Mucosa of stomach (tissue), 1 donor: ENCODE data around the gene AGBL5.

Source experiments
- H3K27me3 ChIP-seq: one replicate; pipeline ENCODE4 v1.7.0; 2013; ENCODE audit warnings: mild to moderate bottlenecking, low read length; ENCODE audit not compliant: control insufficient read depth, insufficient read depth
- H3K36me3 ChIP-seq: one replicate; pipeline ENCODE4 v1.7.0; 2013; ENCODE audit warnings: low read length; ENCODE audit not compliant: control insufficient read depth, insufficient read depth
- H3K4me1 ChIP-seq: one replicate; pipeline ENCODE4 v1.7.0; 2013; ENCODE audit warnings: mild to moderate bottlenecking, low read length; ENCODE audit not compliant: control insufficient read depth, insufficient read depth
- H3K4me3 ChIP-seq: one replicate; pipeline ENCODE4 v1.7.0; 2013; ENCODE audit warnings: low read length
- H3K9ac ChIP-seq: one replicate; pipeline ENCODE4 v1.7.0; 2013; ENCODE audit warnings: mild to moderate bottlenecking, low read length, moderate library complexity
- H3K9me3 ChIP-seq: one replicate; pipeline ENCODE4 v1.7.0; 2013; ENCODE audit warnings: mild to moderate bottlenecking, low read length, moderate library complexity; ENCODE audit not compliant: control insufficient read depth
- donor health status: Pancreatic carcinoma.

AGBL5 gene

GRCh38 chr2:27025861-27026851 is 25.3 kb upstream of the AGBL5 start:
- peaks cover 7% of the 10 kb centered on the region for H3K36me3 ChIP-seq
- peaks cover 10% of the 10 kb centered on the region for H3K4me1 ChIP-seq
- H3K9ac ChIP-seq: no peak overlapping the region

DNA sequence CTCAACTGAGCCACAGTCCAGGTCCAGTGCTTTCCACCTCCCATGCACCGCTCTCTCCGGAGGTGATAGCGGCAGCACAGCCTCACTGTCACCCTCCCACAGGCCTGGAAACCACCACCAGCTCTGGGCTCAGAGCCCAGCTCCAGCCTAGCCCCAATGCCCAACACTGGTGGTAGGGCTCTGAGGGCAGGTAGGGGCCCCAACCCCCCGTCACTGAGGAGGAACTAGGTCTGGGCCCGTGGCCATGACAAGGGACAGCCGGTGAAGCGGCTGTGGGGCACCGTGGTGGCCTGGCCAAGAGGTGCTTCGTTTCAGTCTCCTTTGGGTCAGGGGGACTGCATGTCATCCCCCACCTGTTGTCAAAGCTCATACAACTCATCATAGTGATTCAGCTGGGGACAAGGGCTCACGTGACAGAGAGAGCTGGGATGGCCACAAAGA is 24.2 kb upstream of the AGBL5 start:
- Histone ChIP-seq H3K9me3 (no peaks in the 10 kb centered on the region), H3K27me3 (no peaks in the 10 kb centered on the region), H3K4me3 (no peak overlapping the region), H3K36me3 (peaks cover 7% of the 10 kb centered on the region), H3K4me1 (no peaks in the 10 kb centered on the region), H3K9ac (no peak overlapping the region)

More at GRCh38 chr2:27025861-27026851, 25.3 kb upstream of the AGBL5 start:
- Histone ChIP-seq H3K9me3 (no peaks in the 10 kb centered on the region), H3K4me3 (no peak overlapping the region), H3K27me3 (no peaks in the 10 kb centered on the region)

- Histone ChIP-seq H3K9ac (no peak overlapping the region), H3K27me3 (no peaks in the 10 kb centered on the region), H3K36me3 (no peaks in the 10 kb centered on the region)
Observed at GRCh38 chr2:27029051-27029450, 22.4 kb upstream of the AGBL5 start.

DNA sequence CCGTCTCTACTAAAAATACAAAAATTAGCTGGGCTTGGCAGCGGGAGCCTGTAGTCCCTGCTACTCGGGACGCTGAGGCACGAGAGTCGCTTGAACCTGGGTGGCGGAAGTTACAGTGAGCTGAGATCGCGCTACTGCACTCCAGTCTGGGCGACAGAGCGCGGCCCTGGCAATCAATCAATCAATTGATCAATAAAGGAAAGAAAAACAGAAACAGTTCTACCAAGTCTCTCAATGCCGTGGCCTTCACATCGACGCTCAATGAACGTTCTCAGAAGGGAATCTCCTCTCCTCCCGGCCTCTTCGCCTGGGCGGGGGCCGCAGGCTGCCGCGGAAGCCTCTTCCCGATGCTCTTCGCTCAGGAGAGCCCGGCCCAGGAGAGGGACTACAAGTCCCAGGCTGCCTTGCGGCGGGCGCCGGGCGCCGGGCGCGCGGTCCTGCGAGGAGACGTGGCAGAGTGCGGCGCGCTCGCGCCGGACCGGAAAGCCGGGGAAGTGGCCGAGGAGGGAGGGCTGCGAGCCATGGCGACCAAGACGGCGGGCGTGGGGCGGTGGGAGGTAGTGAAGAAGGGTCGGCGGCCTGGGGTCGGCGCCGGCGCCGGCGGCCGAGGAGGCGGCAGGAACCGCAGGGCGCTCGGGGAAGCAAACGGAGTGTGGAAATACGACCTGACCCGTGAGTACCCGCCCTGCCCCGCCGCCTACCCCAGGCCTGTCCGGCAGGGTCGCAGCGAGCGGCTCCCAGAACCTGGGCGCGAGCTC is 18.8 kb upstream of the AGBL5 start, which contains the start of gene TMEM214:
Gene TMEM214, plus strand, starts transcription at position 471 of the 758 bp plus-strand sequence. Its CDS starts 51 bp downstream, at position 522.
- H3K9ac ChIP-seq: peak within 1 kb of the TSS; percentile 87
- no peaks in the 10 kb centered on the region for H3K9me3 ChIP-seq
- peaks cover 24% of the 10 kb centered on the region for H3K36me3 ChIP-seq
- H3K4me3 ChIP-seq: peak within 1 kb of the TSS; percentile 91
- H3K4me1 ChIP-seq: peaks cover 15% of the 10 kb centered on the region
- H3K27me3 ChIP-seq: no peaks in the 10 kb centered on the region

More at GRCh38 chr2:27029051-27029450, 22.4 kb upstream of the AGBL5 start:
- Histone ChIP-seq H3K4me1 (peaks cover 5% of the 10 kb centered on the region), H3K9me3 (no peaks in the 10 kb centered on the region), H3K4me3 (no peak overlapping the region)

DNA sequence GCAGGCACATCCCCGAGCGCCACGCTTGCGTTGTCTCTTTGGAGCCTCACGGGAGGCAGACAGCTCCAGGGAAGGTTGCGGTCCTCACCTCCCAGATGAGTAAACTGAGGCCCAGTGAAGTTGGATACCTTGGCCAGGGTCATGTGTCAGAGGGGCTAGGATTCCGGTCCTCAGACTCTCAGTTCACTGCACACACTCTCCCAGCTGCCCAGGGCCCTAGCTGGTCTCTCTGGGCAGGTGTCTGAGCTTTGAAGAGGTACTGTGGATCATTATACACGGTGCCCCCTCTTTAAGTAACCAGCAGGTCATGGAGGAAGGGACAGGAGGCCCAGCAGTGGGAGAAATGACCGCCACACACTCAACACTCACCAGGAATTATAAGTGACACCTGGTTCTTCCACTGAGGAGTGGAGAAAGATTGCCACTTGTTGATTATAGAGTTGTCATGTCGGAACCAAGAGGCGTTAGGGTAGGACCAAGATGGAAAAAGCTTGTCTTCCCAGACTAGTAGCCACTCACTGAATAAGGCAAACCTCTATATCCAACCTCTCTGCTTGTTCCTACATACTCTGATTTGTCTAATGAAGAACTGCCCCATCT is 18.1 kb upstream of the AGBL5 start:
- no peaks in the 10 kb centered on the region for H3K27me3 ChIP-seq
- H3K36me3 ChIP-seq: peaks cover 26% of the 10 kb centered on the region
- no peaks in the 10 kb centered on the region for H3K9me3 ChIP-seq
- H3K9ac ChIP-seq: peak overlapping the region; percentile 87
- H3K4me1 ChIP-seq: peaks cover 15% of the 10 kb centered on the region
- H3K4me3 ChIP-seq: peak overlapping the region; percentile 91

DNA sequence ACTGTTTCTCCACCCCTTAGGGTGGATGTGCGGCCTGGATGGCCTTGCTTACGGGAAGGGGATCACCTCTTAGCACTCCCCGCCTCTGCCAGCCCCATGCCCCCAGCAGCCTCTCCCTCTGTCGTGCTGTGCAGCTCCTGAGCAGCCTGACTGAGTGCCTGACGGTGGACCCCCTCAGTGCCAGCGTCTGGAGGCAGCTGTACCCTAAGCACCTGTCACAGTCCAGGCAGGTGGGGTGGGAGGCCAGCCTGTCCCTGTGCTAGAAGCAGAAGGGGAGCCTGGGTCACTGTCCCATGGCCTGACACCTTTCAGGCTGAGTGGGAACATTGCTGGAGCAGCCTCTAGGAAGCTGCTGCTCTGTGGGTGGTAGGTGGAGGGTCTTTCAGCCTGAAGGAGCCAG is 13.5 kb upstream of the AGBL5 start:
- H3K36me3 ChIP-seq: peaks cover 31% of the 10 kb centered on the region
- peaks cover 15% of the 10 kb centered on the region for H3K4me1 ChIP-seq
- no peaks in the 10 kb centered on the region for H3K9me3 ChIP-seq
- H3K9ac ChIP-seq: no peak overlapping the region
- H3K4me3 ChIP-seq: no peak overlapping the region
- no peaks in the 10 kb centered on the region for H3K27me3 ChIP-seq

GRCh38 chr2:27038631-27039339 is 12.7 kb upstream of the AGBL5 start:
- H3K4me1 ChIP-seq: peaks cover 13% of the 10 kb centered on the region
- H3K4me3 ChIP-seq: no peak overlapping the region
- H3K9ac ChIP-seq: no peak overlapping the region
- no peaks in the 10 kb centered on the region for H3K9me3 ChIP-seq
- H3K27me3 ChIP-seq: no peaks in the 10 kb centered on the region
- H3K36me3 ChIP-seq: peaks cover 31% of the 10 kb centered on the region

DNA sequence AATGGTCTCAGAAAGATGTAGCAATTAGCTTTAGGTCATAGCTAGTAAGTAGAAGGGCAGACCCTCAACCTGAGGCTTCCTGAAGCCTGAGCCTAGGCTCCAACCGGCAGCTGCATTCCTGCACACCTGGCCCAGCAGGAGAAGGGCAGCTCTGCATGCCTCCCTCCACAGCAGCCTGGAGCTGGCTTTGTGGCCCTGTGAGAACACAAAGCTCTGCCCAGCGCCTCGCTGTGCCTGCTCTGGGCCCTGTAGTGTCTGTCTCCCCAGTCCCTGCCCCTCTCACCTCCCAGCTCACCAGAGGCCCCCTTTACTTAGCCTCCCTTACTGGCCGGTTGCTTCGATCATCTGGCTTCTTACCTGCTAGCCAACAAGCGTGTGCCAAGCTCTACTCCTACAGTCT is 12.0 kb upstream of the AGBL5 start:
- peaks cover 31% of the 10 kb centered on the region for H3K36me3 ChIP-seq
- H3K4me3 ChIP-seq: no peak overlapping the region
- no peak overlapping the region for H3K9ac ChIP-seq
- no peaks in the 10 kb centered on the region for H3K27me3 ChIP-seq
- peaks cover 6% of the 10 kb centered on the region for H3K4me1 ChIP-seq
- H3K9me3 ChIP-seq: no peaks in the 10 kb centered on the region

GRCh38 chr2:27039871-27040270 is 11.6 kb upstream of the AGBL5 start:
- Histone ChIP-seq H3K27me3 (no peaks in the 10 kb centered on the region), H3K4me1 (peaks cover 2% of the 10 kb centered on the region), H3K36me3 (peaks cover 31% of the 10 kb centered on the region), H3K9ac (no peak overlapping the region), H3K4me3 (no peak overlapping the region), H3K9me3 (no peaks in the 10 kb centered on the region)

DNA sequence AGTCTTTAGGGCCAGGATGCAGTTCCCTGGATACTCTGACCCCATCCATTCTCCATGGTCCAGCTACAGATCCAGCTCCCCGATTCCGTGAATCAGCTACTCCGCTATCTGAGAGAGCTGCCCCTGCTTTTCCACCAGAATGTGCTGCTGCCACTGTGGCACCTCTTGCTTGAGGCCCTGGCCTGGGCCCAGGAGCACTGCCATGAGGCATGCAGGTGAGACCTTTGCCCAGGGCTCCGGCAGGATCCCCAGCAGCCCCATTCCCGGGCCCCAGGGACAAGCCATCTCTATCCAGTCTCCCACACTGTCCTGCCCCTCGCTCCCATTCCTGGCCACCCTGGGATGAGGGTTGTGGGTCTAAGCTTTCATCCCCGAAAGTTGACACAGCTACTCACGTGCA is 11.2 kb upstream of the AGBL5 start:
- H3K4me3 ChIP-seq: no peak overlapping the region
- no peaks in the 10 kb centered on the region for H3K27me3 ChIP-seq
- no peak overlapping the region for H3K9ac ChIP-seq
- H3K36me3 ChIP-seq: peaks cover 29% of the 10 kb centered on the region
- H3K9me3 ChIP-seq: no peaks in the 10 kb centered on the region
- H3K4me1 ChIP-seq: no peaks in the 10 kb centered on the region

DNA sequence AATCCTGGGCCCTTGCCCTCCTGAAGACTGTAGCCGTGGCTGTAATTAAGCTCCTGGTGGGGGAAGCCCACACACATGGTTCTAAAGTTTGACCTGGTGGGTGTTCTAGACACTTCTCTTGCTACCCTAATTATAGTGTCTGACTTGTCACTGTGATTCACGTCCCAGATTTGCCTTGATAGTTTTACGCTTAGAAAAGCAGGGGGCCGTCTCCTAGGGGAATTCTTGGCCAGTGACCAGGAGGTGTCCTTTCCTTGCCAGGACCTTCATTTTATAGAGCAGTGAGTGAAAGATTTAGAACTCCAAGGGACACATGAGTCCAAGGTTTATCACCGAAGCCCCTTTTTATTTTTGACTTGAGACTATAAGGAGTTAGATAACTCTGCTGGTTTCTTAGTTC is 9.7 kb upstream of the AGBL5 start:
- Histone ChIP-seq H3K36me3 (peaks cover 16% of the 10 kb centered on the region), H3K9ac (no peak overlapping the region), H3K27me3 (no peaks in the 10 kb centered on the region), H3K4me3 (no peak overlapping the region), H3K4me1 (no peaks in the 10 kb centered on the region), H3K9me3 (no peaks in the 10 kb centered on the region)
